Thyroid gland (tissue), 4 donors: ENCODE measurements around the gene ADO. TPM values are rescaled to one million over a fixed set of nuclear protein-coding genes. Genes with fewer than 3 reads are reported as not detected.

Source experiments
- DNase-seq, 2 donors: peaks; one replicate each; pipeline ENCODE4 v3.0.0-alpha.2; 2019
- H3K27ac ChIP-seq, 3 donors: fragments of 200-600 bp; sonication (generic); 1 replicate in 2 of 3; 2 replicates in 1 of 3; pipeline ENCODE4 v1.5.1; 2016 to 2019; ENCODE audit warnings: mild to moderate bottlenecking in 1 of 3, moderate library complexity in 1 of 3
- H3K27me3 ChIP-seq: fragments of 200-600 bp; sonication (generic); one replicate; pipeline ENCODE4 v1.5.1; 2019
- H3K36me3 ChIP-seq, 2 donors: fragments of 200-600 bp; sonication (generic); one replicate each; pipeline ENCODE4 v1.5.1; 2016 to 2019
- H3K4me1 ChIP-seq, 2 donors: fragments of 200-600 bp; sonication (generic); one replicate each; pipeline ENCODE4 v1.5.1; 2017 to 2019
- H3K4me3 ChIP-seq, 3 donors: fragments of 200-600 bp; sonication (generic); replicated peaks in 1 of 3; 1 replicate in 2 of 3; 2 replicates in 1 of 3; pipeline ENCODE4 v1.5.1; 2016; ENCODE audit warnings: mild to moderate bottlenecking in 1 of 3
- H3K9me3 ChIP-seq: fragments of 200-600 bp; sonication (generic); one replicate; pipeline ENCODE4 v1.5.1; 2017
- CTCF ChIP-seq, 6 experiments: fragments of 200-600 bp in 3 of 6; fragments of 450-650 bp in 3 of 6; sonication (generic) in 3 of 6; IDR thresholded peaks; one replicate each; pipeline ENCODE4 v1.5.1; 2016 to 2019; ENCODE audit warnings: antibody characterized with exemption in 6 of 6, mild to moderate bottlenecking in 2 of 6, inconsistent platforms in 1 of 6, moderate library complexity in 1 of 6
- POLR2A ChIP-seq, 2 donors: fragments of 450-650 bp; IDR thresholded peaks; one replicate each; pipeline ENCODE4 v1.6.1; 2017; ENCODE audit warnings: antibody characterized with exemption in 2 of 2, mild to moderate bottlenecking in 2 of 2, moderate library complexity in 1 of 2
- WGBS, 2 donors: methylation state at CpG; one replicate each; pipeline ENCODE4 v1.1.5; 2017; 5-methylcytosine and 5-hydroxymethylcytosine counted together
- intact Hi-C: fragments of 100-400 bp; cut with DNase I; formaldehyde crosslinking; loops from one replicate; pipeline ENCODE4 v1.15.1; 2023
- total RNA-seq, 4 donors: library from RNA; depleted of rRNA; stranded (reverse); fragments of >200 nt; gene quantifications; one replicate each; pipeline ENCODE4 v1.2.3, GENCODE V29; 2016

The ADO gene
- total RNA-seq, 4 donors from 2014 or later, result 21.8 to 29.7 (median 24.6) TPM

- Histone ChIP-seq H3K36me3 (no peaks in the 10 kb centered on the region), H3K9me3 (no peaks in the 10 kb centered on the region), H3K27me3 (no peaks in the 10 kb centered on the region), H3K27ac (no peak overlapping the region), H3K4me1 (peaks cover 30 to 36% of the 10 kb centered on the region in 2 donors), H3K4me3 (peak overlapping the region; percentile 17 to 79 (median 75))
- TF ChIP-seq POLR2A (IDR thresholded peaks at IDR 0.05) (no peak), CTCF (IDR thresholded peaks at IDR 0.05) (no peak)
- DNase-seq, result peak; percentile 8 to 13
- intact Hi-C loops, result loop anchor here (10.0 kb wide), 2 partner anchors 200 to 270 kb away; no protein-coding TSS in a partner anchor
- 6 to 8% methylated on average over 20 to 28 of the region's 54 CpGs for WGBS, 2 donors
These were observed 10.3 kb downstream of the ADO start for GRCh38 chr10:62814756-62815380.

GRCh38 chr10:62815381-62816075 lies 11.0 kb downstream of the ADO start:
- intact Hi-C loops, result loop anchor here (10.0 kb wide), 2 partner anchors 201 to 269 kb away; no protein-coding TSS in a partner anchor
- TF ChIP-seq POLR2A (IDR thresholded peaks at IDR 0.05), result no peak
- TF ChIP-seq CTCF (IDR thresholded peaks at IDR 0.05), result no peak

GRCh38 chr10:62816076-62816330 lies 11.5 kb downstream of the ADO start:
- 0 to 2% methylated on average over 2 of the region's 2 CpGs for WGBS, 2 donors
- Histone ChIP-seq H3K36me3 (no peaks in the 10 kb centered on the region), H3K9me3 (no peaks in the 10 kb centered on the region), H3K27me3 (no peaks in the 10 kb centered on the region), H3K4me3 (peak overlapping the region; percentile 17 to 79 (median 75)), H3K4me1 (peaks cover 33 to 36% of the 10 kb centered on the region in 2 donors), H3K27ac (peak overlapping the region in 1 of 3 donors; percentile 97)
- DNase-seq, result no peak
- TF ChIP-seq POLR2A (IDR thresholded peaks at IDR 0.05) (no peak), CTCF (IDR thresholded peaks at IDR 0.05) (no peak)
- intact Hi-C loops, result loop anchor here (10.0 kb wide), 2 partner anchors 201 to 269 kb away; no protein-coding TSS in a partner anchor

More at GRCh38 chr10:62815381-62816075, 11.0 kb downstream of the ADO start:
- Histone ChIP-seq H3K27me3 (no peaks in the 10 kb centered on the region), H3K4me3 (peak overlapping the region; percentile 17 to 79 (median 75)), H3K4me1 (peaks cover 33 to 36% of the 10 kb centered on the region in 2 donors), H3K36me3 (no peaks in the 10 kb centered on the region), H3K9me3 (no peaks in the 10 kb centered on the region), H3K27ac (peak overlapping the region in 1 of 3 donors; percentile 97)
- 2% methylated on average over 18 to 26 of the region's 60 CpGs for WGBS, 2 donors
- peak; percentile 20 to 32 for DNase-seq

GRCh38 chr10:62816331-62817120 lies 12.0 kb downstream of the ADO start, which contains the start of gene EGR2:
EGR2 (minus strand) TSS chr10:62816366; CDS start chr10:62816029, 337 bp downstream.
- H3K27me3 ChIP-seq, result no peaks in the 10 kb centered on the region
- DNase-seq, result peak; percentile 96
- peak within 1 kb of the TSS; percentile 72 to 97 (median 90) for H3K27ac ChIP-seq
- H3K4me3 ChIP-seq, result peak within 1 kb of the TSS; percentile 17 to 79 (median 75)
- peaks cover 33 to 36% of the 10 kb centered on the region in 2 donors for H3K4me1 ChIP-seq
- 0% methylated on average over 36 to 50 of the region's 53 CpGs for WGBS, 2 donors
- H3K36me3 ChIP-seq, result no peaks in the 10 kb centered on the region
- no peaks in the 10 kb centered on the region for H3K9me3 ChIP-seq
- no peak for TF ChIP-seq CTCF (IDR thresholded peaks at IDR 0.05)
- peak in 1 of 2 donors; percentile 63 for TF ChIP-seq POLR2A (IDR thresholded peaks at IDR 0.05)
- intact Hi-C loops, result loop anchor here (10.0 kb wide), 2 partner anchors 202 to 268 kb away; no protein-coding TSS in a partner anchor
